A549 (cell line): ENCODE data around the gene PPP1R1A. TPM values are rescaled to one million over a fixed set of nuclear protein-coding genes. Genes with fewer than 3 reads are reported as not detected.

Experiments
- ATAC-seq, 2 experiments: fragments of 200-7000 bp in 1 of 2; fragments of >200 bp in 1 of 2; cut with Nextera tagmentation in 1 of 2; cut with Tn5 transposase in 1 of 2; 3 replicates each; pipeline versions ENCODE4 v1.8.0 to v1.9.1; 2018 to 2020; ENCODE audit warnings: mild to moderate bottlenecking in 1 of 2, moderate library complexity in 1 of 2
- CTCF ChIA-PET: fragments of 300-600 bp; sonication (Branson Sonifier 250); formaldehyde crosslinking; extraction: SDS; loops from one replicate; lab custom pipeline; 2021; ENCODE audit warnings: antibody characterized with exemption, inconsistent platforms; lab: Yijun Ruan, JAX
- POLR2A ChIA-PET: fragments of 350-600 bp; formaldehyde crosslinking; extraction: SDS; loops from one replicate; lab custom pipeline; 2021; ENCODE audit warnings: antibody characterized with exemption, inconsistent platforms; lab: Yijun Ruan, JAX
- DNase-seq, 2 experiments: peaks; one replicate each; pipeline versions ENCODE4 v3.0.0 to v3.0.0-alpha.2; 2011 to 2016; ENCODE audit warnings: low read depth in 1 of 2, low spot score in 1 of 2
- FAIRE-seq: peaks from 2 replicates; lab custom pipeline; 2011; peaks lifted over from hg19 to GRCh38; lab: Jason Lieb, UNC
- H3K27ac ChIP-seq, 2 experiments: fragments of >200 bp; sonication (Bioruptor Twin); formaldehyde crosslinking; 3 replicates each; pipeline ENCODE4 v1.5.1; 2016 to 2017
- H3K4me1 ChIP-seq: fragments of >200 bp; sonication (Bioruptor Twin); formaldehyde crosslinking; 3 replicates; pipeline ENCODE4 v1.6.1; 2016
- H3K4me2 ChIP-seq: fragments of >200 bp; sonication (Bioruptor Twin); formaldehyde crosslinking; 3 replicates; pipeline ENCODE4 v1.6.1; 2016
- H3K4me3 ChIP-seq: fragments of >200 bp; sonication (Bioruptor Twin); formaldehyde crosslinking; 3 replicates; pipeline ENCODE4 v1.5.1; 2016
- H3K9me3 ChIP-seq: fragments of >200 bp; sonication (Bioruptor Twin); formaldehyde crosslinking; 3 replicates; pipeline ENCODE4 v1.6.1; 2016
- BCL3 ChIP-seq: fragments of >200 bp; sonication (Bioruptor Twin); formaldehyde crosslinking; IDR thresholded peaks from 3 replicates; pipeline ENCODE4 v1.6.1; 2016
- CBX2 ChIP-seq: fragments of 200-600 bp; sonication (generic); IDR thresholded peaks from 2 replicates; pipeline ENCODE4 v1.6.1; 2016; ENCODE audit warnings: low read depth, mild to moderate bottlenecking, borderline replicate concordance
- CHD2 ChIP-seq: fragments of 150-350 bp; IDR thresholded peaks from 2 replicates; pipeline ENCODE4 v1.6.1; 2014; ENCODE audit warnings: low read length; ENCODE audit not compliant: partially characterized antibody
- CHD4 ChIP-seq: fragments of 200-600 bp; sonication (generic); IDR thresholded peaks from 2 replicates; pipeline ENCODE4 v1.6.1; 2016; ENCODE audit warnings: antibody characterized with exemption, mild to moderate bottlenecking, borderline replicate concordance
- EHF ChIP-seq: fragments of 250-450 bp; sonication (Bioruptor Pico); IDR thresholded peaks from 2 replicates; pipeline ENCODE4 v1.5.0; 2020; ENCODE audit warnings: mild to moderate bottlenecking
- EHMT2 ChIP-seq: fragments of 200-600 bp; sonication (generic); IDR thresholded peaks from 2 replicates; pipeline ENCODE4 v1.6.1; 2016; ENCODE audit warnings: antibody characterized with exemption, low read depth, mild to moderate bottlenecking, moderate library complexity
- EP300 ChIP-seq, 2 experiments: fragments of >200 bp; sonication (Bioruptor Twin); formaldehyde crosslinking; IDR thresholded peaks; 2 replicates in 1 of 2; 3 replicates in 1 of 2; pipeline ENCODE4 v1.6.1; 2016 to 2017
- ESRRA ChIP-seq: fragments of 150-350 bp; IDR thresholded peaks from 2 replicates; pipeline ENCODE4 v1.6.1; 2014; ENCODE audit warnings: mild to moderate bottlenecking, low read length, borderline replicate concordance
- FOXS1 ChIP-seq: fragments of 250-450 bp; sonication (Bioruptor Pico); IDR thresholded peaks from 2 replicates; pipeline ENCODE4 v1.5.0; 2020; ENCODE audit warnings: mild to moderate bottlenecking, moderate library complexity
- GATA3 ChIP-seq: IDR thresholded peaks from 2 replicates; pipeline ENCODE4 v1.6.1; 2012; ENCODE audit warnings: borderline replicate concordance
- HDAC2 ChIP-seq: fragments of 200-600 bp; sonication (generic); IDR thresholded peaks from 2 replicates; pipeline ENCODE4 v1.6.1; 2016
- HOXB5 ChIP-seq: fragments of 250-450 bp; sonication (Bioruptor Pico); IDR thresholded peaks from 2 replicates; pipeline ENCODE4 v1.5.0; 2020; ENCODE audit warnings: mild to moderate bottlenecking, moderate library complexity
- JUN ChIP-seq, 2 experiments: fragments of >200 bp; sonication (Bioruptor Twin); formaldehyde crosslinking; IDR thresholded peaks; 2 replicates in 1 of 2; 3 replicates in 1 of 2; pipeline ENCODE4 v1.6.1; 2016 to 2017
- KDM1A ChIP-seq: fragments of 200-600 bp; sonication (generic); IDR thresholded peaks from 2 replicates; pipeline ENCODE4 v1.6.1; 2016; ENCODE audit warnings: low read depth, mild to moderate bottlenecking
- MAFK ChIP-seq: fragments of 450-650 bp; IDR thresholded peaks from 2 replicates; pipeline ENCODE4 v1.6.1; 2014; ENCODE audit not compliant: partially characterized antibody
- MAX ChIP-seq: IDR thresholded peaks from 2 replicates; pipeline ENCODE4 v1.6.1; 2012
- MAZ ChIP-seq: fragments of 150-350 bp; IDR thresholded peaks from 2 replicates; pipeline ENCODE4 v1.6.1; 2014; ENCODE audit warnings: antibody characterized with exemption, low read depth, low read length, borderline replicate concordance
- POLR2A ChIP-seq: IDR thresholded peaks from 2 replicates; pipeline ENCODE4 v1.6.1; 2012; ENCODE audit warnings: mild to moderate bottlenecking, low read length
- RAD21 ChIP-seq, 2 experiments: fragments of >200 bp in 1 of 2; sonication (Bioruptor Twin) in 1 of 2; formaldehyde crosslinking in 1 of 2; IDR thresholded peaks in 1 of 2; conservative IDR thresholded peaks in 1 of 2; 2 replicates in 1 of 2; 3 replicates in 1 of 2; pipeline ENCODE4 v1.6.1; 2012 to 2018; ENCODE audit warnings: inconsistent platforms in 1 of 2
- REST ChIP-seq: fragments of 200-600 bp; sonication (generic); IDR thresholded peaks from 2 replicates; pipeline ENCODE4 v1.6.1; 2016; ENCODE audit warnings: antibody characterized with exemption, mild to moderate bottlenecking, moderate library complexity
- SMC3 ChIP-seq: fragments of >200 bp; sonication (Bioruptor Twin); formaldehyde crosslinking; IDR thresholded peaks from 3 replicates; pipeline ENCODE4 v1.6.1; 2018; ENCODE audit warnings: inconsistent platforms
- TFCP2L1 ChIP-seq: fragments of 250-450 bp; sonication (Bioruptor Pico); IDR thresholded peaks from 2 replicates; pipeline ENCODE4 v1.5.0; 2021; ENCODE audit warnings: mild to moderate bottlenecking
- WGBS: methylation state at CpG from one replicate; pipeline ENCODE4 v1.1.6; 2017; ENCODE audit errors: missing lambda C conversion rate; 5-methylcytosine and 5-hydroxymethylcytosine counted together
- polyA plus RNA-seq, 4 experiments: library from polyadenylated mRNA; depleted of rRNA in 3 of 4; stranded (reverse); fragments of >200 nt; fragmentation: RNase III in 1 of 4; extraction: RNeasy Plus Mini Kit Qiagen cat#74134 plus additional on column Dnase treatment in 1 of 4; gene quantifications; 2 replicates in 3 of 4; 3 replicates in 1 of 4; pipeline ENCODE4 v1.2.3, GENCODE V29; 2011 to 2017
- TF ChIP-seq, protein P1 (sequence below): fragments of 150-350 bp; IDR thresholded peaks from 2 replicates; pipeline ENCODE4 v1.6.1; 2014; ENCODE audit warnings: low read depth, mild to moderate bottlenecking, low read length

PPP1R1A gene
- polyA plus RNA-seq, 2 of the 4 experiments (the other 2 are of a cell fraction): 0.09 TPM; not detected in 1

- 21% methylated on average over 2 of the region's 2 CpGs for WGBS
- CTCF ChIA-PET: interaction anchor here (1.2 to 3.4 kb wide), 6 partner anchors 11 to 390 kb away, joined by 3 to 19 read pairs (median 9); no protein-coding TSS in a partner anchor
- FAIRE-seq (no peak), ATAC-seq (no peak), DNase-seq (no peak)
- no peaks in the 10 kb centered on the region for H3K4me1 ChIP-seq
- no peaks in the 10 kb centered on the region for H3K9me3 ChIP-seq
- H3K27ac ChIP-seq: no peak overlapping the region
- POLR2A ChIA-PET: no interaction called here
- TF ChIP-seq POLR2A: no peak
- no peak for TF ChIP-seq CHD2
- no peak for TF ChIP-seq HDAC2
- no peak for TF ChIP-seq GATA3
- H3K4me2 ChIP-seq: no peak overlapping the region
- H3K4me3 ChIP-seq: no peak overlapping the region
Measured at GRCh38 chr12:54602661-54603060, 14.2 kb upstream of the PPP1R1A start.

GRCh38 chr12:54601841-54602240 lies 13.4 kb upstream of the PPP1R1A start:
- ATAC-seq: 0 out of 6 replicates have a peak, but pooled peaks have one; percentile 31 to 36

GRCh38 chr12:54598970-54599369 lies 10.5 kb upstream of the PPP1R1A start:
- no peak for DNase-seq
- 27% methylated on average over 5 of the region's 5 CpGs for WGBS
- Histone ChIP-seq H3K27ac (no peak overlapping the region), H3K4me1 (no peaks in the 10 kb centered on the region), H3K4me3 (no peak overlapping the region), H3K9me3 (no peaks in the 10 kb centered on the region), H3K4me2 (no peak overlapping the region)
- ChIA-PET POLR2A (no interaction called here), CTCF (interaction anchor here (1.3 to 5.8 kb wide), 3 partner anchors 12 to 33 kb away, joined by 4 to 100 read pairs (median 19); no protein-coding TSS in a partner anchor)
- FAIRE-seq: no peak
- ATAC-seq: no peak
- TF ChIP-seq EHF (CRISPR knock-in tag) (no peak), HDAC2 (no peak), REST (no peak), BCL3 (no peak)
- TF ChIP-seq, protein P1, sequence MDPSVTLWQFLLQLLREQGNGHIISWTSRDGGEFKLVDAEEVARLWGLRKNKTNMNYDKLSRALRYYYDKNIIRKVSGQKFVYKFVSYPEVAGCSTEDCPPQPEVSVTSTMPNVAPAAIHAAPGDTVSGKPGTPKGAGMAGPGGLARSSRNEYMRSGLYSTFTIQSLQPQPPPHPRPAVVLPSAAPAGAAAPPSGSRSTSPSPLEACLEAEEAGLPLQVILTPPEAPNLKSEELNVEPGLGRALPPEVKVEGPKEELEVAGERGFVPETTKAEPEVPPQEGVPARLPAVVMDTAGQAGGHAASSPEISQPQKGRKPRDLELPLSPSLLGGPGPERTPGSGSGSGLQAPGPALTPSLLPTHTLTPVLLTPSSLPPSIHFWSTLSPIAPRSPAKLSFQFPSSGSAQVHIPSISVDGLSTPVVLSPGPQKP: no peak
- TF ChIP-seq, all 56 proteins: peak for 0

More at GRCh38 chr12:54601841-54602240, 13.4 kb upstream of the PPP1R1A start:
- DNase-seq (no peak), FAIRE-seq (no peak)
- H3K4me3 ChIP-seq: no peak overlapping the region
- TF ChIP-seq RAD21 (conservative IDR thresholded peaks at IDR 0.05 in 1 of 2, IDR thresholded peaks at IDR 0.05 in 1 of 2) (no peak), HOXB5 (CRISPR knock-in tag) (no peak), KDM1A (no peak)
- H3K4me2 ChIP-seq: no peak overlapping the region
- no peak overlapping the region for H3K27ac ChIP-seq
- no peaks in the 10 kb centered on the region for H3K9me3 ChIP-seq
- ChIA-PET POLR2A (no interaction called here), CTCF (interaction anchor here (0.8 to 3.4 kb wide), 7 partner anchors 10 to 391 kb away, joined by 3 to 19 read pairs (median 8); no protein-coding TSS in a partner anchor)
- 22% methylated on average over 4 of the region's 4 CpGs for WGBS
- H3K4me1 ChIP-seq: no peaks in the 10 kb centered on the region

DNA sequence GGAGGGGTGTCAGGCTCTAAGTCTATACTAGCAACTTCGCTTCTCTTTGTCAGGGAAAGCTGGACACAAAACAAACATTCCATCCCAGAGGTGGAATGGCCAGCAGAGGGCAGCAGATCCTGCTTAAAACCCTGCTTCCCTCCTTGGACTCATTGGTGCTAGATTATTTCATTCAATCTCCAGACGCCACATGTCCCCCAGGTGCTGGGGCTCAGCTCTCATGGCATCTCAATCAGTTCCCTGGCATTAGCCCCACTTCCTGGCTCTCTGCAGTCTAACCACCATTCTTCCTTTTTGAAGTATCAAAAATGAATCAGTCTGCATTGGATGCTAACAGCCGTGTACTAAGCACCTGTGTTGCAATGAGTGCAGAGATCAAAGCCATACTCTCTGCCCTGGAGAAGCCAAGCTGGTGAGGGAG lies 8.1 kb upstream of the PPP1R1A start:
- no peak overlapping the region for H3K4me3 ChIP-seq
- TF ChIP-seq ESRRA (no peak), GATA3 (no peak), MAZ (no peak), FOXS1 (CRISPR knock-in tag) (no peak), SMC3 (peak; percentile 35; the same call in 2 of the 3 replicates), RAD21 (conservative IDR thresholded peaks at IDR 0.05 in 1 of 2, IDR thresholded peaks at IDR 0.05 in 1 of 2) (peak; percentile 43 to 56; a peak in 4 of 5 replicates), MAFK (no peak), EHMT2 (no peak), EP300 (IDR thresholded peaks at IDR 0.05) (no peak), MAX (no peak), JUN (IDR thresholded peaks at IDR 0.05) (no peak), EHF (CRISPR knock-in tag) (no peak), CBX2 (no peak), CHD4 (no peak), TFCP2L1 (CRISPR knock-in tag) (no peak)

More for the DNA sequence above, 8.1 kb upstream of the PPP1R1A start:
- CTCF ChIA-PET: interaction anchor here (0.6 to 5.8 kb wide), 17 partner anchors 9 to 362 kb away, joined by 3 to 100 read pairs (median 3); no protein-coding TSS in a partner anchor
- ATAC-seq: peak; percentile 70 to 92
- FAIRE-seq: no peak
- H3K4me1 ChIP-seq: no peaks in the 10 kb centered on the region
- POLR2A ChIA-PET: interaction anchor here (0.8 kb wide), 1 partner anchor 13 kb away, joined by 3 read pairs; no protein-coding TSS in a partner anchor
- no peak overlapping the region for H3K4me2 ChIP-seq
- peak; percentile 60 to 72 for DNase-seq
- H3K9me3 ChIP-seq: no peaks in the 10 kb centered on the region
- H3K27ac ChIP-seq: no peak overlapping the region
- whole genome bisulfite sequencing: 6% methylated on average over 3 of the region's 3 CpGs
